Kidney epithelial cell (primary cell): ENCODE results near the gene NPHP4. TPM values are rescaled to one million over a fixed set of nuclear protein-coding genes. Genes with fewer than 3 reads are reported as not detected.

Experiments
- DNase-seq: peaks from one replicate; pipeline ENCODE4 v3.0.0-alpha.2; 2010; ENCODE audit warnings: low read depth
- H3K27me3 ChIP-seq: 2 replicates; pipeline ENCODE4 v1.6.0; 2011; ENCODE audit warnings: low read length; ENCODE audit not compliant: control insufficient read depth, insufficient read depth
- H3K36me3 ChIP-seq: 2 replicates; pipeline ENCODE4 v1.5.1; 2011; ENCODE audit warnings: low read length; ENCODE audit not compliant: control insufficient read depth, insufficient read depth
- H3K4me3 ChIP-seq: 2 replicates; pipeline ENCODE4 v1.5.1; 2011; ENCODE audit warnings: low read depth, mild to moderate bottlenecking, control low read depth, low read length
- total RNA-seq: library from RNA; depleted of rRNA; stranded (reverse); fragments of >200 nt; gene quantifications from 2 replicates; pipeline ENCODE4 v1.2.3, GENCODE V29; 2015
- TF ChIP-seq, protein P1 (sequence below): IDR thresholded peaks from 2 replicates; pipeline ENCODE4 v1.5.1; 2011; ENCODE audit warnings: mild to moderate bottlenecking, moderate library complexity, low read length, control low read depth, inconsistent platforms; ENCODE audit not compliant: insufficient read depth, poor library complexity, severe bottlenecking

NPHP4 gene
- total RNA-seq, 1 donor from 2014 or later, result 6.6 TPM

DNA sequence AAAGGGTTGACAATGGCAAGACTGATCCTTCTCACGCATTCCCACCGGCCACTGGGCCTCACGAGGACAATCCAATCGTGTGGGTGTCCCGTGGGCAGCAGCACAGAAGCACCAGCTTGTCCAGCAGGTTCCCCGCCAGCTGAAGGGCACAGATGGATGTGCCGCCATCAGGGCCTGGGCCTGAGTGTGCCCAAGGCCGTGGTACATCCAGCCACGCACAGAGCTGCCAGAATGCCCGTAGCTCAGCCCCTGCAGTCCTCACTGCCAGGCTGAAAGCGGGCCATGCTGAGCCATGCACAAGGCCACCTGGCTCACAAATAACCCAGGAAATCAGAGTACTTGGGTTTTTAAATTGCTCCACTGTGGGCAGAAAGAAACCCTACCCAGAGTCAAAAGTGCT lies 7.0 kb downstream of the NPHP4 start:
- TF ChIP-seq, protein P1, sequence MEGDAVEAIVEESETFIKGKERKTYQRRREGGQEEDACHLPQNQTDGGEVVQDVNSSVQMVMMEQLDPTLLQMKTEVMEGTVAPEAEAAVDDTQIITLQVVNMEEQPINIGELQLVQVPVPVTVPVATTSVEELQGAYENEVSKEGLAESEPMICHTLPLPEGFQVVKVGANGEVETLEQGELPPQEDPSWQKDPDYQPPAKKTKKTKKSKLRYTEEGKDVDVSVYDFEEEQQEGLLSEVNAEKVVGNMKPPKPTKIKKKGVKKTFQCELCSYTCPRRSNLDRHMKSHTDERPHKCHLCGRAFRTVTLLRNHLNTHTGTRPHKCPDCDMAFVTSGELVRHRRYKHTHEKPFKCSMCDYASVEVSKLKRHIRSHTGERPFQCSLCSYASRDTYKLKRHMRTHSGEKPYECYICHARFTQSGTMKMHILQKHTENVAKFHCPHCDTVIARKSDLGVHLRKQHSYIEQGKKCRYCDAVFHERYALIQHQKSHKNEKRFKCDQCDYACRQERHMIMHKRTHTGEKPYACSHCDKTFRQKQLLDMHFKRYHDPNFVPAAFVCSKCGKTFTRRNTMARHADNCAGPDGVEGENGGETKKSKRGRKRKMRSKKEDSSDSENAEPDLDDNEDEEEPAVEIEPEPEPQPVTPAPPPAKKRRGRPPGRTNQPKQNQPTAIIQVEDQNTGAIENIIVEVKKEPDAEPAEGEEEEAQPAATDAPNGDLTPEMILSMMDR, result no peak

DNA sequence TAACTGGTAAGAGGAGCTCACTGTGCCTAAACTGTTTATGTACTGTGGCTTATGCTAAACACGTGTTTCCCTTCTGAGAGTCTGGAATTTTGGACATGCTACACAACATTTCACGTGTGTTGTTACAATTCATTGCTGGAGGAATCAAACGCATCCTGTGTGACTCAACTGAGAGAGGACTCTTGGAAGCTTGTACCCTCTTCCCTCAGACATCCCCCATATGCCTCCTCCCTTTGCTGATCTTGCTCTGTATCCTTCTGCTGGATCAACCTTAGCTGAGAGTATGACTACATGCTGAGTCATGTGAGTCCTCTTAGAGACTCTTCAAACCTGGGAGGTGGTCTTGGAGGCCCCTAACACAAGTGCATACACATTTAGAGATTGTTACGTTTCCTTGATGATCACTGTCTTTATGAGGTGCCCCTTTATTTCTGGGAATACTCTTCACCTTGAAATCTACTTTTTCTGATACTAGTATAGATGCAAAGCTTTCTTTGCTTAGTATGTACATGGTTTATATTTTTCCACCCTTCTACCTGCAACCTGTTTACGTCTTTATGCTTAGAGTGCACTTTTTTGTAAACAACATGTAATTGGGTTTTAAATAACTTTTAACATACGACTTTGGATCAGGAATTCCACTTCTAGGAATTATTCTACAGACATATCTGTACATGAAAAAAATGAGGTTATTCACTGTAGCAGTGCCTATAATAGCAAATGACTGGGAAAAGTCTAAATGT lies 8.7 kb downstream of the NPHP4 start:
- no peaks in the 10 kb centered on the region for H3K27me3 ChIP-seq
- peak; percentile 19 for DNase-seq
- TF ChIP-seq, protein P1, result no peak
- no peaks in the 10 kb centered on the region for H3K36me3 ChIP-seq
- H3K4me3 ChIP-seq, result no peak overlapping the region

More for the DNA sequence above, 7.0 kb downstream of the NPHP4 start:
- Histone ChIP-seq H3K36me3 (no peaks in the 10 kb centered on the region), H3K4me3 (no peak overlapping the region), H3K27me3 (no peaks in the 10 kb centered on the region)
- no peak for DNase-seq

DNA sequence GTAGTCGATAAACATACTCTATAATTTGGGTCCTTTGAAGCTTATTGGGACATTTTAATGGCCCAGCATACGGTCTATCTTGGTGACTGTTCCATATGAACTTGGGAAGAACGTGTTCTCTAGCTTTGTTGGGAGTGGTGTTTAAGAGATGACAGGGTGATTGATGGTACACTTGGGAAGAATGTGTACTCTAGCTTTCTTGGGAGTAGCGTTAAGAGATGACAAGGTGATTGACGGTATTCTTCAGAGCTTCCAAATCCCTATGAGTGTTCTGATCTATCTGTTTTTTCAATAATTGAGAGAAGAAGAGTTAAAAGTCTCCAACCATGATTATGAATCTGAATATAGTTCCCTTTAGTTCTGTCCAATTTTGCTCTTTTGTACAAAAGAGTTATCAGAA lies 9.4 kb downstream of the NPHP4 start:
- no peaks in the 10 kb centered on the region for H3K27me3 ChIP-seq
- DNase-seq, result no peak
- TF ChIP-seq, protein P1, result no peak

DNA sequence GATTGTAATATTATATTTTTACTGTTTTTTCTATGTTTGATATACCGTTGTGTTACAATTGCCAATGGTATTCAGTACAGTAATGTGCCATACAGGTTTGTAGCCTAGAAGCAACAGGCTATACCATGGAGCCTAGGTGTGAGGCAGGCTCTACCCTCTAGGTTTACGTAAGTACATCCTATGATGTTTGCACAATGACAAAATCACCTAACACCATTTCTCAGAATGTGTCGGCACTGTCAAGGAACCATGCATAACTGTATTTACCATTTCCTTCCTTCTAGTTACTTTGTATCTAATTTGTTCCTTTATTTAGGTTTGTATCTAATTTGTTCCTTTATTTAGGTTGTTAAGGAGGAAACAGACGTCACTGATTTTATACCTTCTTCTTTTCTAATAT lies 9.9 kb downstream of the NPHP4 start:
- Histone ChIP-seq H3K4me3 (no peak overlapping the region), H3K36me3 (no peaks in the 10 kb centered on the region), H3K27me3 (no peaks in the 10 kb centered on the region)
- no peak for DNase-seq
- TF ChIP-seq, protein P1, result no peak

More for the DNA sequence above, 9.4 kb downstream of the NPHP4 start:
- Histone ChIP-seq H3K36me3 (no peaks in the 10 kb centered on the region), H3K4me3 (no peak overlapping the region)

DNA sequence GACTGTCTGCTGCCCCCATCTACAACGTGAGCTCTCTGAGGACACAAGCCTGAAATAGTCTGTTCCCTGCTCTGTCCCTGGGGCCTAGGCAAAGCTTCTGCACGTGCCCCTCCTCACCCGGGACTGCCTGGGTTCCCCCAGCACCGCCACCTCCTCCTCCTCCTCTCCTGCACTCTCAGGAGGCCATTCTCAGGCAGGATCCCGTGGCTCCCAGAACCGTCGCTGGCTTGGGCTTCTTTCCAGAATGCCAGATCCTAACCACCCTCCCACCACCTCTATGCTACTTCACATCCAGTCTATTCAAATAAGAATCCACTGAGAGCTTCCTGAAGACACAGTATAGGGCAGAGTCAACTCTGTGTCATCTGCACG lies 11.2 kb downstream of the NPHP4 start:
- no peak overlapping the region for H3K4me3 ChIP-seq

More for the DNA sequence above, 11.2 kb downstream of the NPHP4 start:
- no peaks in the 10 kb centered on the region for H3K36me3 ChIP-seq
- no peaks in the 10 kb centered on the region for H3K27me3 ChIP-seq
- no peak for DNase-seq
- TF ChIP-seq, protein P1, result no peak
